GM12892 (cell line): Measurements from ENCODE around the gene MED14.

Source experiments
- DNase-seq: peaks from one replicate; pipeline ENCODE4 v3.0.0; 2011; ENCODE audit not compliant: insufficient read length
- FAIRE-seq: peaks from 2 replicates; lab custom pipeline; 2011; peaks lifted over from hg19 to GRCh38; lab: Jason Lieb, UNC
- POLR2A ChIP-seq: IDR thresholded peaks from 2 replicates; pipeline ENCODE4 v1.6.1; 2011; ENCODE audit warnings: low read depth, low read length, control low read depth
- POLR2AphosphoS5 ChIP-seq: IDR thresholded peaks from 2 replicates; pipeline ENCODE4 v1.6.1; 2011; ENCODE audit warnings: low read depth, low read length, control low read depth
- TAF1 ChIP-seq: IDR thresholded peaks from 2 replicates; pipeline ENCODE4 v1.6.1; 2011; ENCODE audit warnings: low read depth, mild to moderate bottlenecking, control low read depth, low read length, borderline replicate concordance

Gene MED14

GRCh38 chrX:40652664-40653063 lies 82.7 kb downstream of the MED14 start:
- FAIRE-seq = no peak
- no peak for TF ChIP-seq POLR2A
- TF ChIP-seq POLR2AphosphoS5 = no peak
- DNase-seq = no peak

GRCh38 chrX:40651620-40652223 lies 83.6 kb downstream of the MED14 start:
- DNase-seq = no peak
- no peak for TF ChIP-seq TAF1
- no peak for TF ChIP-seq POLR2AphosphoS5
- no peak for TF ChIP-seq POLR2A
- FAIRE-seq = peak; percentile 94

- FAIRE-seq (peak; percentile 100), DNase-seq (peak; percentile 66)
- peak; percentile 65 for TF ChIP-seq POLR2A
- TF ChIP-seq TAF1 = no peak
- TF ChIP-seq POLR2AphosphoS5 = peak; percentile 79
These were observed 87.8 kb downstream of the MED14 start, which contains the start of gene CXorf38 for GRCh38 chrX:40647307-40648197. Gene CXorf38 (minus strand): TSS chrX:40647561. CDS start chrX:40647520, 41 bp downstream.

GRCh38 chrX:40646489-40647306 lies 88.6 kb downstream of the MED14 start:
- FAIRE-seq = peak; percentile 70
- TF ChIP-seq TAF1 (no peak), POLR2A (no peak), POLR2AphosphoS5 (no peak)
- DNase-seq = peak; percentile 38

GRCh38 chrX:40644821-40645358 lies 90.5 kb downstream of the MED14 start:
- FAIRE-seq (peak; percentile 97), DNase-seq (peak; percentile 37)
- TF ChIP-seq POLR2AphosphoS5 (no peak), POLR2A (no peak), TAF1 (peak; percentile 73; the same call in 1 of the 2 replicates)

GRCh38 chrX:40644176-40644575 lies 91.2 kb downstream of the MED14 start:
- TF ChIP-seq TAF1 (no peak), POLR2A (no peak), POLR2AphosphoS5 (no peak)
- peak; percentile 66 for FAIRE-seq
- DNase-seq = no peak

- no peak for DNase-seq
These were observed 97.7 kb downstream of the MED14 start for GRCh38 chrX:40637687-40638086.

GRCh38 chrX:40632199-40632598 lies 103.1 kb downstream of the MED14 start:
- TF ChIP-seq POLR2AphosphoS5 = no peak
- TF ChIP-seq TAF1 = no peak
- DNase-seq = no peak
- peak; percentile 21 for FAIRE-seq

More at GRCh38 chrX:40637687-40638086, 97.7 kb downstream of the MED14 start:
- no peak for FAIRE-seq
- TF ChIP-seq POLR2AphosphoS5 (no peak), TAF1 (no peak), POLR2A (no peak)

- no peak for TF ChIP-seq POLR2A
- no peak for TF ChIP-seq POLR2AphosphoS5
- TF ChIP-seq TAF1 = no peak
- FAIRE-seq = no peak
These were observed 106.8 kb downstream of the MED14 start for GRCh38 chrX:40628506-40628905.

GRCh38 chrX:40625294-40625693 lies 110.0 kb downstream of the MED14 start:
- FAIRE-seq (no peak), DNase-seq (no peak)
- no peak for TF ChIP-seq TAF1
- no peak for TF ChIP-seq POLR2AphosphoS5
- TF ChIP-seq POLR2A = no peak

More at GRCh38 chrX:40628506-40628905, 106.8 kb downstream of the MED14 start:
- DNase-seq = no peak
